Gastroesophageal sphincter (tissue), 4 donors: ENCODE measurements around the gene FOXE3. TPM values are rescaled to one million over a fixed set of nuclear protein-coding genes. Genes with fewer than 3 reads are reported as not detected.

Experiments used
- ATAC-seq: fragments of 150-250 bp; one replicate; pipeline ENCODE4 v1.9.1; 2016; ENCODE audit warnings: mild to moderate bottlenecking, moderate library complexity
- H3K27ac ChIP-seq, 4 donors: fragments of 200-600 bp; sonication (generic) in 3 of 4; 1 replicate in 3 of 4; 2 replicates in 1 of 4; pipeline ENCODE4 v1.5.1; 2016 to 2019
- H3K27me3 ChIP-seq: fragments of 200-600 bp; sonication (generic); one replicate; pipeline ENCODE4 v1.5.1; 2019
- H3K36me3 ChIP-seq, 2 donors: fragments of 200-600 bp; sonication (generic); one replicate each; pipeline ENCODE4 v1.5.1; 2019; ENCODE audit warnings: control low read depth in 1 of 2
- H3K4me1 ChIP-seq, 3 donors: fragments of 200-600 bp; sonication (generic); 1 replicate in 2 of 3; 2 replicates in 1 of 3; pipeline ENCODE4 v1.5.1; 2016 to 2019; ENCODE audit warnings: control low read depth in 2 of 3
- H3K4me3 ChIP-seq, 2 donors: fragments of 200-600 bp; sonication (generic); one replicate each; pipeline ENCODE4 v1.5.1; 2019; ENCODE audit warnings: mild to moderate bottlenecking in 1 of 2, moderate library complexity in 1 of 2
- H3K9me3 ChIP-seq, 3 donors: fragments of 200-600 bp; sonication (generic); one replicate each; pipeline ENCODE4 v1.5.1; 2017 to 2019; ENCODE audit warnings: control low read depth in 2 of 3
- CTCF ChIP-seq, 4 experiments: fragments of 200-600 bp in 2 of 4; fragments of 450-650 bp in 2 of 4; sonication (generic) in 1 of 4; IDR thresholded peaks; one replicate each; pipeline ENCODE4 v1.5.1; 2017 to 2019; ENCODE audit warnings: antibody characterized with exemption in 4 of 4, mild to moderate bottlenecking in 2 of 4, moderate library complexity in 2 of 4
- EP300 ChIP-seq: sonication (generic); formaldehyde crosslinking; IDR thresholded peaks from one replicate; pipeline ENCODE4 v1.6.1; 2017; ENCODE audit warnings: antibody characterized with exemption, mild to moderate bottlenecking
- POLR2A ChIP-seq, 2 donors: fragments of 450-650 bp; IDR thresholded peaks; one replicate each; pipeline ENCODE4 v1.6.1; 2017; ENCODE audit warnings: antibody characterized with exemption in 2 of 2, mild to moderate bottlenecking in 2 of 2, moderate library complexity in 1 of 2
- POLR2AphosphoS5 ChIP-seq: sonication (generic); formaldehyde crosslinking; IDR thresholded peaks from one replicate; pipeline ENCODE4 v1.6.1; 2017; ENCODE audit warnings: antibody characterized with exemption
- WGBS, 2 donors: methylation state at CpG; one replicate each; pipeline ENCODE4 v1.1.5; 2018; ENCODE audit warnings: low coverage in 1 of 2; 5-methylcytosine and 5-hydroxymethylcytosine counted together
- total RNA-seq, 4 donors: library from RNA; depleted of rRNA; stranded (reverse); fragments of >200 nt; gene quantifications; one replicate each; pipeline ENCODE4 v1.1.0, GENCODE V29; 2016

Gene FOXE3
- total RNA-seq, 4 donors from 2014 or later: not detected

GRCh38 chr1:47416319-47417169 is 459 bp downstream of the FOXE3 start:
- TF ChIP-seq CTCF (IDR thresholded peaks at IDR 0.05) (no peak), POLR2AphosphoS5 (no peak), EP300 (no peak), POLR2A (IDR thresholded peaks at IDR 0.05) (no peak)
- Histone ChIP-seq H3K27me3 (peaks cover 84% of the 10 kb centered on the region), H3K27ac (no peak overlapping the region), H3K4me1 (peaks cover 0 to 13% (median 0%) of the 10 kb centered on the region in 3 donors), H3K4me3 (peak overlapping the region in 1 of 2 donors; percentile 32), H3K9me3 (no peaks in the 10 kb centered on the region), H3K36me3 (no peaks in the 10 kb centered on the region)
- ATAC-seq: no peak
- no CpG with 5 or more reads among the region's 134 CpGs for WGBS, 2 donors

- Histone ChIP-seq H3K36me3 (no peaks in the 10 kb centered on the region), H3K9me3 (no peaks in the 10 kb centered on the region), H3K4me1 (peaks cover 0 to 13% (median 0%) of the 10 kb centered on the region in 3 donors), H3K4me3 (peak overlapping the region in 1 of 2 donors; percentile 32), H3K27ac (no peak overlapping the region), H3K27me3 (peaks cover 80% of the 10 kb centered on the region)
- TF ChIP-seq EP300: no peak
- no peak for TF ChIP-seq POLR2A (IDR thresholded peaks at IDR 0.05)
- no peak for TF ChIP-seq POLR2AphosphoS5
- TF ChIP-seq CTCF (IDR thresholded peaks at IDR 0.05): no peak
- WGBS, 2 donors: 31 to 89% methylated on average over 8 to 9 of the region's 39 CpGs
- no peak for ATAC-seq
Measured at GRCh38 chr1:47417170-47418044, 1.3 kb downstream of the FOXE3 start.

- no peak for TF ChIP-seq POLR2AphosphoS5
- no peak for TF ChIP-seq EP300
- TF ChIP-seq CTCF (IDR thresholded peaks at IDR 0.05): no peak
- TF ChIP-seq POLR2A (IDR thresholded peaks at IDR 0.05): no peak
- Histone ChIP-seq H3K27ac (no peak overlapping the region), H3K4me1 (peaks cover 0 to 13% (median 0%) of the 10 kb centered on the region in 3 donors), H3K27me3 (peaks cover 80% of the 10 kb centered on the region), H3K4me3 (no peak overlapping the region), H3K36me3 (no peaks in the 10 kb centered on the region), H3K9me3 (no peaks in the 10 kb centered on the region)
- ATAC-seq: no peak
- 85% methylated on average over 2 of the region's 2 CpGs; no CpG with 5 or more reads in 1 of the 2 donors for whole genome bisulfite sequencing, 2 donors
Measured at GRCh38 chr1:47418122-47418521, 2.0 kb downstream of the FOXE3 start.

GRCh38 chr1:47418681-47419325 is 2.7 kb downstream of the FOXE3 start:
- 86 to 94% methylated on average over 2 to 3 of the region's 6 CpGs for WGBS, 2 donors
- no peak for ATAC-seq
- TF ChIP-seq CTCF (IDR thresholded peaks at IDR 0.05): no peak
- TF ChIP-seq POLR2AphosphoS5: no peak
- no peak for TF ChIP-seq EP300
- TF ChIP-seq POLR2A (IDR thresholded peaks at IDR 0.05): no peak
- Histone ChIP-seq H3K27ac (no peak overlapping the region), H3K27me3 (peaks cover 81% of the 10 kb centered on the region), H3K4me3 (no peak overlapping the region), H3K9me3 (no peaks in the 10 kb centered on the region), H3K36me3 (no peaks in the 10 kb centered on the region), H3K4me1 (peaks cover 0 to 13% (median 0%) of the 10 kb centered on the region in 3 donors)
